Measurements from ENCODE around the gene NAA16. TPM values are rescaled to one million over a fixed set of nuclear protein-coding genes. Genes with fewer than 3 reads are reported as not detected.

The NAA16 gene
- total and polyA plus RNA-seq, 10 of the 15 experiments (the other 5 are each of a cell fraction or from before 2014, with no cell fraction given) = 5.4 to 18.5 (median 13.2) TPM

DNA sequence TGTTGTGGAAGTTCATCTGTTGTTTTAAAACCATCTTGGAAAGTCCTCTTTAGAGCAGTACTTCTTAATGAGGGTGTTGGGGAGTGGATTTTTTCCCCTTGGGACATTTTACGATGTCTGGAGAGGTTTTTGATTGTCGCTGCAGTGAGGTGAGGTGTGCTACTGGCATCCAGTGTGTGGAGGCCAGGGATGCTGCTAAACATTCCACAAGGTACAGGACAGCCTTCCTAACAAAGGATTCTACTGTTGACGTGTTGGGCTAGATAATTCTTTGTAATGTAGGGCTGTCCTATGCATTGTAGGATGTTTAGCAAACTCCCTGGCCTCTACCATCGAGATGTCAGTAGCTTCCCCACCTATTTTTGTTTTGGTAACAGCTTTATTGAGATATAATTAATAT lies 33.3 kb downstream of the NAA16 start:
- RAD21 ChIA-PET (ENCODE audit: unreplicated experiment) = no interaction called here
- 93% methylated on average over 3 of the region's 4 CpGs for WGBS (ENCODE audit: insufficient coverage, insufficient replicate concordance, low lambda C conversion rate, missing lambda C conversion rate)
- TF ChIP-seq RAD51 (IDR thresholded peaks at IDR 0.05) (no peak), FOS (IDR thresholded peaks at IDR 0.05; ENCODE audit: borderline replicate concordance, extremely low read depth, insufficient read length) (no peak), PML (IDR thresholded peaks at IDR 0.05; ENCODE audit: low read length) (no peak), POLR2A (IDR thresholded peaks at IDR 0.05; ENCODE audit: low read depth, low read length) (no peak), NFXL1 (IDR thresholded peaks at IDR 0.05; ENCODE audit: borderline replicate concordance) (no peak), ZNF274 (IDR thresholded peaks at IDR 0.05; ENCODE audit: insufficient read depth, insufficient read length) (no peak), POLR2AphosphoS2 (IDR thresholded peaks at IDR 0.05; ENCODE audit: low read depth, low read length) (no peak), KDM1A (IDR thresholded peaks at IDR 0.05; ENCODE audit: borderline replicate concordance) (no peak), MEF2B (IDR thresholded peaks at IDR 0.05; ENCODE audit: partially characterized antibody, poor library complexity, severe bottlenecking) (no peak)
- TF ChIP-seq, protein P1, sequence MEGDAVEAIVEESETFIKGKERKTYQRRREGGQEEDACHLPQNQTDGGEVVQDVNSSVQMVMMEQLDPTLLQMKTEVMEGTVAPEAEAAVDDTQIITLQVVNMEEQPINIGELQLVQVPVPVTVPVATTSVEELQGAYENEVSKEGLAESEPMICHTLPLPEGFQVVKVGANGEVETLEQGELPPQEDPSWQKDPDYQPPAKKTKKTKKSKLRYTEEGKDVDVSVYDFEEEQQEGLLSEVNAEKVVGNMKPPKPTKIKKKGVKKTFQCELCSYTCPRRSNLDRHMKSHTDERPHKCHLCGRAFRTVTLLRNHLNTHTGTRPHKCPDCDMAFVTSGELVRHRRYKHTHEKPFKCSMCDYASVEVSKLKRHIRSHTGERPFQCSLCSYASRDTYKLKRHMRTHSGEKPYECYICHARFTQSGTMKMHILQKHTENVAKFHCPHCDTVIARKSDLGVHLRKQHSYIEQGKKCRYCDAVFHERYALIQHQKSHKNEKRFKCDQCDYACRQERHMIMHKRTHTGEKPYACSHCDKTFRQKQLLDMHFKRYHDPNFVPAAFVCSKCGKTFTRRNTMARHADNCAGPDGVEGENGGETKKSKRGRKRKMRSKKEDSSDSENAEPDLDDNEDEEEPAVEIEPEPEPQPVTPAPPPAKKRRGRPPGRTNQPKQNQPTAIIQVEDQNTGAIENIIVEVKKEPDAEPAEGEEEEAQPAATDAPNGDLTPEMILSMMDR (IDR thresholded peaks at IDR 0.05 in 2 of 3, conservative IDR thresholded peaks at IDR 0.05 in 1 of 3; ENCODE audit: control insufficient read depth in 2 of 3, extremely low read depth in 1 of 3, insufficient read depth in 1 of 3, low read depth in 3 of 3, low read length in 3 of 3) = no peak
- TF ChIP-seq, protein P2, sequence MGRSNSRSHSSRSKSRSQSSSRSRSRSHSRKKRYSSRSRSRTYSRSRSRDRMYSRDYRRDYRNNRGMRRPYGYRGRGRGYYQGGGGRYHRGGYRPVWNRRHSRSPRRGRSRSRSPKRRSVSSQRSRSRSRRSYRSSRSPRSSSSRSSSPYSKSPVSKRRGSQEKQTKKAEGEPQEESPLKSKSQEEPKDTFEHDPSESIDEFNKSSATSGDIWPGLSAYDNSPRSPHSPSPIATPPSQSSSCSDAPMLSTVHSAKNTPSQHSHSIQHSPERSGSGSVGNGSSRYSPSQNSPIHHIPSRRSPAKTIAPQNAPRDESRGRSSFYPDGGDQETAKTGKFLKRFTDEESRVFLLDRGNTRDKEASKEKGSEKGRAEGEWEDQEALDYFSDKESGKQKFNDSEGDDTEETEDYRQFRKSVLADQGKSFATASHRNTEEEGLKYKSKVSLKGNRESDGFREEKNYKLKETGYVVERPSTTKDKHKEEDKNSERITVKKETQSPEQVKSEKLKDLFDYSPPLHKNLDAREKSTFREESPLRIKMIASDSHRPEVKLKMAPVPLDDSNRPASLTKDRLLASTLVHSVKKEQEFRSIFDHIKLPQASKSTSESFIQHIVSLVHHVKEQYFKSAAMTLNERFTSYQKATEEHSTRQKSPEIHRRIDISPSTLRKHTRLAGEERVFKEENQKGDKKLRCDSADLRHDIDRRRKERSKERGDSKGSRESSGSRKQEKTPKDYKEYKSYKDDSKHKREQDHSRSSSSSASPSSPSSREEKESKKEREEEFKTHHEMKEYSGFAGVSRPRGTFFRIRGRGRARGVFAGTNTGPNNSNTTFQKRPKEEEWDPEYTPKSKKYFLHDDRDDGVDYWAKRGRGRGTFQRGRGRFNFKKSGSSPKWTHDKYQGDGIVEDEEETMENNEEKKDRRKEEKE (IDR thresholded peaks at IDR 0.05) = no peak
- TF ChIP-seq, protein P3, sequence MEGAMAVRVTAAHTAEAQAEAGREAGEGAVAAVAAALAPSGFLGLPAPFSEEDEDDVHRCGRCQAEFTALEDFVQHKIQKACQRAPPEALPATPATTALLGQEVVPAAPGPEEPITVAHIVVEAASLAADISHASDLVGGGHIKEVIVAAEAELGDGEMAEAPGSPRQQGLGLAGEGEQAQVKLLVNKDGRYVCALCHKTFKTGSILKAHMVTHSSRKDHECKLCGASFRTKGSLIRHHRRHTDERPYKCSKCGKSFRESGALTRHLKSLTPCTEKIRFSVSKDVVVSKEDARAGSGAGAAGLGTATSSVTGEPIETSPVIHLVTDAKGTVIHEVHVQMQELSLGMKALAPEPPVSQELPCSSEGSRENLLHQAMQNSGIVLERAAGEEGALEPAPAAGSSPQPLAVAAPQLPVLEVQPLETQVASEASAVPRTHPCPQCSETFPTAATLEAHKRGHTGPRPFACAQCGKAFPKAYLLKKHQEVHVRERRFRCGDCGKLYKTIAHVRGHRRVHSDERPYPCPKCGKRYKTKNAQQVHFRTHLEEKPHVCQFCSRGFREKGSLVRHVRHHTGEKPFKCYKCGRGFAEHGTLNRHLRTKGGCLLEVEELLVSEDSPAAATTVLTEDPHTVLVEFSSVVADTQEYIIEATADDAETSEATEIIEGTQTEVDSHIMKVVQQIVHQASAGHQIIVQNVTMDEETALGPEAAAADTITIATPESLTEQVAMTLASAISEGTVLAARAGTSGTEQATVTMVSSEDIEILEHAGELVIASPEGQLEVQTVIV (IDR thresholded peaks at IDR 0.05; ENCODE audit: borderline replicate concordance, partially characterized antibody) = no peak
- TF ChIP-seq, protein P4, sequence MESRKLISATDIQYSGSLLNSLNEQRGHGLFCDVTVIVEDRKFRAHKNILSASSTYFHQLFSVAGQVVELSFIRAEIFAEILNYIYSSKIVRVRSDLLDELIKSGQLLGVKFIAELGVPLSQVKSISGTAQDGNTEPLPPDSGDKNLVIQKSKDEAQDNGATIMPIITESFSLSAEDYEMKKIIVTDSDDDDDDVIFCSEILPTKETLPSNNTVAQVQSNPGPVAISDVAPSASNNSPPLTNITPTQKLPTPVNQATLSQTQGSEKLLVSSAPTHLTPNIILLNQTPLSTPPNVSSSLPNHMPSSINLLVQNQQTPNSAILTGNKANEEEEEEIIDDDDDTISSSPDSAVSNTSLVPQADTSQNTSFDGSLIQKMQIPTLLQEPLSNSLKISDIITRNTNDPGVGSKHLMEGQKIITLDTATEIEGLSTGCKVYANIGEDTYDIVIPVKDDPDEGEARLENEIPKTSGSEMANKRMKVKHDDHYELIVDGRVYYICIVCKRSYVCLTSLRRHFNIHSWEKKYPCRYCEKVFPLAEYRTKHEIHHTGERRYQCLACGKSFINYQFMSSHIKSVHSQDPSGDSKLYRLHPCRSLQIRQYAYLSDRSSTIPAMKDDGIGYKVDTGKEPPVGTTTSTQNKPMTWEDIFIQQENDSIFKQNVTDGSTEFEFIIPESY (IDR thresholded peaks at IDR 0.05) = no peak
- CTCF ChIA-PET = interaction anchor here (1.3 kb wide), 1 partner anchor 11 kb away, joined by 4 read pairs; no protein-coding TSS in a partner anchor
- ATAC-seq = no peak
- POLR2A ChIA-PET = no interaction called here
- Histone ChIP-seq H2AFZ (ENCODE audit: control insufficient read depth, low read depth, low read length) (no peak overlapping the region), H3K79me2 (ENCODE audit: control insufficient read depth, insufficient read depth, low read length) (no peaks in the 10 kb centered on the region), H3K4me1 (ENCODE audit: control insufficient read depth, insufficient read depth, low read length) (no peaks in the 10 kb centered on the region), H3K9ac (ENCODE audit: control insufficient read depth, insufficient read depth, low read length) (no peak overlapping the region), H3K4me3 (no peak overlapping the region), H3K27ac (ENCODE audit: control insufficient read depth, insufficient read depth) (no peak overlapping the region), H3K36me3 (ENCODE audit: control insufficient read depth in 2 of 2, insufficient read depth in 2 of 2, low read length in 1 of 2) (peaks cover 2 to 8% of the 10 kb centered on the region in 2 experiments; a peak in 2 of 4 replicates), H3K9me3 (replicated peaks; ENCODE audit: control insufficient read depth, insufficient read depth, low read length) (no peaks in the 10 kb centered on the region), H4K20me1 (ENCODE audit: control insufficient read depth, insufficient read depth) (no peaks in the 10 kb centered on the region), H3K27me3 (replicated peaks in 1 of 2; ENCODE audit: control insufficient read depth in 2 of 2, insufficient read depth in 2 of 2, low read length in 1 of 2) (no peaks in the 10 kb centered on the region), H3K4me2 (ENCODE audit: control insufficient read depth, insufficient read depth) (no peak overlapping the region)
- SMC1A ChIA-PET (ENCODE audit: uncharacterized antibody, unreplicated experiment) = interaction anchor here (0.6 kb wide), 1 partner anchor 469 kb away, joined by 3 read pairs; no protein-coding TSS in a partner anchor
- intact Hi-C loops (cut with micrococcal nuclease; ENCODE audit: unreplicated experiment) = no loop called here
- FAIRE-seq = no peak
- no peak for DNase-seq (ENCODE audit: low read depth, low spot score)
- in situ Hi-C loops (cut with MboI) = no loop called here
- no TSS peak for BruUV-seq (replicated peaks)

Data from GM12878 (cell line).